ENCODE results near the gene ABCB11. TPM values are rescaled to one million over a fixed set of nuclear protein-coding genes. Genes with fewer than 3 reads are reported as not detected.
"Not testable (repeated sequence)": the region's sequence is repeated elsewhere in the genome, so short reads cannot be mapped to it uniquely, and the experiment has no call there.

ABCB11 gene
- total RNA-seq, 1 donor from 2014 or later = not detected

- H3K4me1 Mint-ChIP-seq (ENCODE audit: low read depth, unreplicated experiment) = no peaks in the 10 kb centered on the region
- H3K27me3 Mint-ChIP-seq (ENCODE audit: unreplicated experiment) = no peaks in the 10 kb centered on the region
- H3K4me3 Mint-ChIP-seq (ENCODE audit: unreplicated experiment) = no peak overlapping the region
- H3K9me3 Mint-ChIP-seq (ENCODE audit: unreplicated experiment) = no peaks in the 10 kb centered on the region
- no peak for DNase-seq
- no peaks in the 10 kb centered on the region for H3K36me3 Mint-ChIP-seq (ENCODE audit: unreplicated experiment)
- H3K27ac Mint-ChIP-seq (ENCODE audit: unreplicated experiment) = no peak overlapping the region
- no peak for TF ChIP-seq CTCF (IDR thresholded peaks at IDR 0.05; ENCODE audit: partially characterized antibody, unreplicated experiment)
Observed at GRCh38 chr2:169066897-169067296, 35.8 kb upstream of the ABCB11 start.

- H3K27ac Mint-ChIP-seq (ENCODE audit: unreplicated experiment) = no peak overlapping the region
- H3K9me3 Mint-ChIP-seq (ENCODE audit: unreplicated experiment) = no peaks in the 10 kb centered on the region
- no peak for DNase-seq
- no peak overlapping the region for H3K4me3 Mint-ChIP-seq (ENCODE audit: unreplicated experiment)
- H3K36me3 Mint-ChIP-seq (ENCODE audit: unreplicated experiment) = no peaks in the 10 kb centered on the region
- H3K27me3 Mint-ChIP-seq (ENCODE audit: unreplicated experiment) = peaks cover 2% of the 10 kb centered on the region
- TF ChIP-seq CTCF (IDR thresholded peaks at IDR 0.05; ENCODE audit: partially characterized antibody, unreplicated experiment) = no peak
- H3K4me1 Mint-ChIP-seq (ENCODE audit: low read depth, unreplicated experiment) = no peaks in the 10 kb centered on the region
Observed at GRCh38 chr2:169065864-169066517, 34.9 kb upstream of the ABCB11 start.

- Mint-ChIP-seq H3K27me3 (ENCODE audit: unreplicated experiment) (peaks cover 2% of the 10 kb centered on the region), H3K27ac (ENCODE audit: unreplicated experiment) (no peak overlapping the region), H3K4me1 (ENCODE audit: low read depth, unreplicated experiment) (no peaks in the 10 kb centered on the region), H3K9me3 (ENCODE audit: unreplicated experiment) (no peaks in the 10 kb centered on the region), H3K4me3 (ENCODE audit: unreplicated experiment) (no peak overlapping the region), H3K36me3 (ENCODE audit: unreplicated experiment) (no peaks in the 10 kb centered on the region)
- TF ChIP-seq CTCF (IDR thresholded peaks at IDR 0.05; ENCODE audit: partially characterized antibody, unreplicated experiment) = no peak
- DNase-seq = no peak
Observed at GRCh38 chr2:169065422-169065821, 34.3 kb upstream of the ABCB11 start.

- not testable (repeated sequence) for H3K27me3 Mint-ChIP-seq (ENCODE audit: unreplicated experiment); H3K27ac Mint-ChIP-seq (ENCODE audit: unreplicated experiment); DNase-seq; H3K4me3 Mint-ChIP-seq (ENCODE audit: unreplicated experiment); H3K4me1 Mint-ChIP-seq (ENCODE audit: low read depth, unreplicated experiment); H3K36me3 Mint-ChIP-seq (ENCODE audit: unreplicated experiment); H3K9me3 Mint-ChIP-seq (ENCODE audit: unreplicated experiment)
Observed at GRCh38 chr2:169064199-169064598, 33.1 kb upstream of the ABCB11 start.

- H3K9me3 Mint-ChIP-seq (ENCODE audit: unreplicated experiment); DNase-seq; H3K27me3 Mint-ChIP-seq (ENCODE audit: unreplicated experiment); H3K4me3 Mint-ChIP-seq (ENCODE audit: unreplicated experiment); H3K4me1 Mint-ChIP-seq (ENCODE audit: low read depth, unreplicated experiment); H3K27ac Mint-ChIP-seq (ENCODE audit: unreplicated experiment): not testable (repeated sequence)
- peaks cover 11% of the 10 kb centered on the region for H3K36me3 Mint-ChIP-seq (ENCODE audit: unreplicated experiment)
Observed at GRCh38 chr2:169054575-169054974, 23.5 kb upstream of the ABCB11 start.

GRCh38 chr2:169050476-169051240 is 19.5 kb upstream of the ABCB11 start:
- Mint-ChIP-seq H3K4me3 (ENCODE audit: unreplicated experiment) (no peak overlapping the region), H3K27me3 (ENCODE audit: unreplicated experiment) (peaks cover 3% of the 10 kb centered on the region), H3K4me1 (ENCODE audit: low read depth, unreplicated experiment) (no peaks in the 10 kb centered on the region), H3K36me3 (ENCODE audit: unreplicated experiment) (peaks cover 17% of the 10 kb centered on the region), H3K27ac (ENCODE audit: unreplicated experiment) (no peak overlapping the region), H3K9me3 (ENCODE audit: unreplicated experiment) (no peaks in the 10 kb centered on the region)
- no peak for TF ChIP-seq CTCF (IDR thresholded peaks at IDR 0.05; ENCODE audit: partially characterized antibody, unreplicated experiment)
- DNase-seq = no peak
